GM12878 (cell line): ENCODE data around the gene SEMA3D. TPM values are rescaled to one million over a fixed set of nuclear protein-coding genes. Genes with fewer than 3 reads are reported as not detected.

Experiments
- ATAC-seq: fragments of 200-7000 bp; cut with Tn5 transposase; 3 replicates; pipeline ENCODE4 v1.9.1; 2020; ENCODE audit warnings: mild to moderate bottlenecking, moderate library complexity
- BruUV-seq: library from RNA; stranded (reverse); fragments of 400-500 nt; replicated peaks from 2 replicates; lab custom pipeline; 2021; lab: Mats Ljungman, UMichigan
- CTCF ChIA-PET: fragments of 300-600 bp; sonication (Branson Sonifier 250); formaldehyde crosslinking; extraction: SDS; loops from one replicate; lab custom pipeline; 2021; ENCODE audit warnings: inconsistent platforms; lab: Yijun Ruan, JAX
- POLR2A ChIA-PET: fragments of 350-600 bp; formaldehyde crosslinking; extraction: SDS; loops from one replicate; lab custom pipeline; 2021; ENCODE audit warnings: inconsistent platforms; lab: Charles Lee
- RAD21 ChIA-PET: fragments of 300-600 bp; sonication (Branson Sonifier 250); formaldehyde crosslinking; loops from one replicate; lab custom pipeline; 2023; ENCODE audit warnings: antibody characterized with exemption; ENCODE audit not compliant: unreplicated experiment; lab: Charles Lee
- SMC1A ChIA-PET: fragments of 300-600 bp; sonication (Branson Sonifier 250); formaldehyde crosslinking; loops from one replicate; lab custom pipeline; 2023; ENCODE audit not compliant: unreplicated experiment, uncharacterized antibody; lab: Charles Lee
- DNase-seq: peaks from one replicate; pipeline ENCODE4 v3.0.0-alpha.2; 2011; ENCODE audit warnings: low read depth, low spot score
- FAIRE-seq: peaks from 3 replicates; lab custom pipeline; 2011; peaks lifted over from hg19 to GRCh38; lab: Jason Lieb, UNC
- H2AFZ ChIP-seq: 2 replicates; pipeline ENCODE4 v1.6.0; 2011; ENCODE audit warnings: low read depth, low read length, control low read depth; ENCODE audit not compliant: control insufficient read depth
- H3K27ac ChIP-seq: 2 replicates; pipeline ENCODE4 v1.5.1; 2011; ENCODE audit warnings: control low read depth; ENCODE audit not compliant: control insufficient read depth, insufficient read depth
- H3K27me3 ChIP-seq, 2 experiments: replicated peaks in 1 of 2; 2 replicates each; pipeline versions ENCODE4 v1.6.0 to v1.6.1; 2011; ENCODE audit warnings: low read length in 1 of 2; ENCODE audit not compliant: control insufficient read depth in 2 of 2, insufficient read depth in 2 of 2
- H3K36me3 ChIP-seq, 2 experiments: 2 replicates each; pipeline ENCODE4 v1.5.1; 2011; ENCODE audit warnings: low read length in 1 of 2; ENCODE audit not compliant: control insufficient read depth in 2 of 2, insufficient read depth in 2 of 2
- H3K4me1 ChIP-seq: 2 replicates; pipeline ENCODE4 v1.6.1; 2011; ENCODE audit warnings: mild to moderate bottlenecking, low read length, moderate library complexity, mixed read lengths; ENCODE audit not compliant: control insufficient read depth, insufficient read depth
- H3K4me2 ChIP-seq: 2 replicates; pipeline ENCODE4 v1.6.0; 2011; ENCODE audit warnings: control low read depth; ENCODE audit not compliant: control insufficient read depth, insufficient read depth
- H3K4me3 ChIP-seq: fragments of 200-600 bp; sonication (generic); 2 replicates; pipeline ENCODE4 v1.5.1; 2016
- H3K79me2 ChIP-seq: 2 replicates; pipeline ENCODE4 v1.6.0; 2011; ENCODE audit warnings: low read length; ENCODE audit not compliant: control insufficient read depth, insufficient read depth
- H3K9ac ChIP-seq: 2 replicates; pipeline ENCODE4 v1.8.0; 2011; ENCODE audit warnings: low read length, control low read depth, mixed read lengths; ENCODE audit not compliant: control insufficient read depth, insufficient read depth
- H3K9me3 ChIP-seq: replicated peaks from 3 replicates; pipeline ENCODE4 v1.5.1; 2011; ENCODE audit warnings: mild to moderate bottlenecking, low read length; ENCODE audit not compliant: control insufficient read depth, insufficient read depth
- H4K20me1 ChIP-seq: 2 replicates; pipeline ENCODE4 v1.6.0; 2011; ENCODE audit not compliant: control insufficient read depth, insufficient read depth
- DPF2 ChIP-seq: fragments of 450-650 bp; IDR thresholded peaks from 2 replicates; pipeline ENCODE4 v1.6.1; 2017; ENCODE audit warnings: mild to moderate bottlenecking
- GATAD2B ChIP-seq: fragments of 450-650 bp; conservative IDR thresholded peaks from 2 replicates; pipeline ENCODE4 v1.6.1; 2017; ENCODE audit warnings: low read depth, mild to moderate bottlenecking, moderate library complexity
- HDAC6 ChIP-seq: fragments of 200-600 bp; sonication (generic); IDR thresholded peaks from one replicate; pipeline ENCODE4 v1.8.0; 2017; ENCODE audit warnings: antibody characterized with exemption; ENCODE audit not compliant: unreplicated experiment
- NFYB ChIP-seq: IDR thresholded peaks from 2 replicates; pipeline ENCODE4 v1.6.1; 2011; ENCODE audit warnings: low read depth, mild to moderate bottlenecking, low read length, improper control_type of control experiment, moderate library complexity; ENCODE audit not compliant: insufficient read depth
- POLR2AphosphoS5 ChIP-seq: IDR thresholded peaks from 2 replicates; pipeline ENCODE4 v1.6.1; 2011; ENCODE audit warnings: mild to moderate bottlenecking, low read length, inconsistent platforms
- SKIL ChIP-seq: fragments of 450-650 bp; IDR thresholded peaks from 2 replicates; pipeline ENCODE4 v1.6.1; 2017; ENCODE audit warnings: mild to moderate bottlenecking, low read depth, inconsistent platforms; ENCODE audit not compliant: poor library complexity, severe bottlenecking
- ZNF592 ChIP-seq: fragments of 450-650 bp; IDR thresholded peaks from 2 replicates; pipeline ENCODE4 v1.6.1; 2017; ENCODE audit warnings: mild to moderate bottlenecking, moderate library complexity
- WGBS: methylation state at CpG from one replicate; pipeline ENCODE4 v1.1.6; 2016; ENCODE audit warnings: low lambda C conversion rate; ENCODE audit not compliant: insufficient replicate concordance, insufficient coverage; ENCODE audit errors: missing lambda C conversion rate; 5-methylcytosine and 5-hydroxymethylcytosine counted together
- in situ Hi-C: fragments of 300-500 bp; cut with MboI; formaldehyde crosslinking; loops from 9 replicates; pipeline ENCODE4 v1.14.3; 2018; ENCODE audit warnings: mixed read lengths
- intact Hi-C: fragments of 100-400 bp; cut with micrococcal nuclease; formaldehyde crosslinking; loops from one replicate; pipeline ENCODE4 v1.14.2; 2022; ENCODE audit not compliant: unreplicated experiment
- polyA plus RNA-seq, 11 experiments: library from polyadenylated mRNA; depleted of rRNA in 4 of 11; unstranded in 6 of 11; stranded (reverse) in 5 of 11; fragments of >200 nt; fragmentation: Nextera tagmentation in 4 of 11; fragmentation: Illumina TruSeq in 1 of 11; extraction: Ambion mirVana in 4 of 11; extraction: Trizol in 1 of 11; gene quantifications; 1 replicate in 1 of 11; 2 replicates in 10 of 11; pipeline versions ENCODE4 v1.2.1 to v1.2.3, GENCODE V29; 2011 to 2016; ENCODE audit warnings: inconsistent platforms in 2 of 11, missing spikeins in 2 of 11, low read depth in 1 of 11
- total RNA-seq, 4 experiments: library from RNA; depleted of rRNA in 3 of 4; stranded (reverse); fragments of >200 nt in 3 of 4; fragmentation: Illumina TruSeq in 1 of 4; extraction: Trizol in 1 of 4; gene quantifications; 2 replicates each; pipeline versions ENCODE4 v1.2.1 to v1.2.3, GENCODE V29; 2013 to 2021

SEMA3D gene
- total and polyA plus RNA-seq, 10 of the 15 experiments (the other 5 are each of a cell fraction or from before 2014, with no cell fraction given), result 0.04 TPM; not detected in 9

DNA sequence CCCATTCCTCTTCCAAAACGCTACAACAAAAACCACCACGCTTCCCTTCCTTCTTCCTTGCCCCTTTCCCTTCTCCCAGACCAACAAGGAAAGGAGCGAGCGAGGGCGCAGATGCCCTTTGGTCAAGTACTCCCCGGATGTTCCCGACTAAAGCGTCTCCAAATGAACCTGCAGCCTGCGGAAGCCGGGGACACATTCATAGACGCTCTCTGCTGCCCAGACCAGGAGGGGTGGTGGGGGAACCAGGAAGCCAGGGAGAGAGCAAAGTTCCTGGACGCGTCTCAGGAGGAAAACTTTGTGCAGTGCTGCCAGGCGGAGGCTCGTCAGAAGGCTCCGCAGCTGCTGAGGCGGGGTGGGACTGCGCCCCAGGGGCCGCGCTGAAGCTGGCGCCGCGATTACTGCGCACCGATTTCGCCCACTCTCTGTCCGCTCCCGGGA, 754 bp downstream of the SEMA3D start:
- no peaks in the 10 kb centered on the region for H3K9me3 ChIP-seq
- POLR2A ChIA-PET, result no interaction called here
- H3K27me3 ChIP-seq, result peaks cover 12 to 25% of the 10 kb centered on the region in 2 experiments
- WGBS, result 32% methylated on average over 17 of the region's 28 CpGs
- H3K27ac ChIP-seq, result no peak overlapping the region
- H3K4me1 ChIP-seq, result no peaks in the 10 kb centered on the region
- intact Hi-C loops (loop anchor here (5.0 to 10.0 kb wide), 3 partner anchors 144 to 366 kb away; no protein-coding TSS in a partner anchor), in situ Hi-C loops (no loop called here)
- H2AFZ ChIP-seq, result no peak overlapping the region
- DNase-seq, result no peak
- no peaks in the 10 kb centered on the region for H3K79me2 ChIP-seq
- no TSS peak for BruUV-seq
- peak overlapping the region; percentile 22; the same call in 1 of the 2 replicates for H3K4me3 ChIP-seq
- TF ChIP-seq HDAC6 (peak; percentile 28), POLR2AphosphoS5 (no peak)
- no peaks in the 10 kb centered on the region for H3K36me3 ChIP-seq
- H4K20me1 ChIP-seq, result no peaks in the 10 kb centered on the region
- H3K4me2 ChIP-seq, result peak overlapping the region; percentile 42; the same call in 1 of the 2 replicates
- RAD21 ChIA-PET, result interaction anchor here (1.0 kb wide), 1 partner anchor 368 kb away, joined by 3 read pairs; no protein-coding TSS in a partner anchor
- no peak for FAIRE-seq
- CTCF ChIA-PET, result interaction anchor here (0.8 to 2.0 kb wide), 6 partner anchors 12 to 370 kb away, joined by 3 to 9 read pairs (median 3); no protein-coding TSS in a partner anchor
- peak; percentile 28 for ATAC-seq
- no peak overlapping the region for H3K9ac ChIP-seq
- SMC1A ChIA-PET, result no interaction called here

DNA sequence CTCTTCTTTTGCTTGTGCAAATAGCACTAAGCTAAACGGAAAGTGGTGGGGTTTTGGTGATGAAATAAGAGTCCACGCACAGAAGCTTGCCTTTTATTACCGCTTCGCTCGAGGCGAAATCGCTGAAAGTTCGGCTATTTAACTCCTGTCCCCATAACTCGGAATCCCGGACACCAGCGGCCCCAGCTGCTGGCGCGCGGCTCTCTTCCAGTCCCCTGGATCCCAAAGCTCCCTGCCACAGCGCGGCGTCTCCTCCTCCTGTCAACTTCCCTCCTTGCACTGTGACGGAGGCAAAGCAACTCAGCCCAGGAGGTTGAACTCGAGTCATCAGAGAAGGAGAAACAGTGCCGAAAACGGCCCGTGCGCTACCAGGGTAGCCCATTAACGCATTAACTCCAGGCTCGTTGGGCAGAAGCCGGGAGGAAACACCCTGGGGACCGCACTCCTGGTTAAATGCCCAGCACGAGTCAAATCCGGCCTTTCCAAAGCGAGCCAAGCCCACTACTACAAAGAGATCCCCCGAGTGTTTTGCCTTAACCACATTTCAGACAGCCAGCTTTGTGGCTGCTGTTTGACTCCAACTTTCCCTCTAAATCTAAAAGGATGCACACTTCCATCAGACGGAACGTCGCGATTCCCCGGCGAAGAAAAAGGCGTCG, 1.3 kb downstream of the SEMA3D start:
- SMC1A ChIA-PET, result no interaction called here
- no peaks in the 10 kb centered on the region for H3K9me3 ChIP-seq
- RAD21 ChIA-PET, result interaction anchor here (0.6 kb wide), 1 partner anchor 1648 kb away, joined by 3 read pairs; no protein-coding TSS in a partner anchor
- no peak for ATAC-seq
- no peaks in the 10 kb centered on the region for H3K36me3 ChIP-seq
- 35% methylated on average over 39 of the region's 39 CpGs for WGBS
- CTCF ChIA-PET, result interaction anchor here (1.1 to 2.0 kb wide), 3 partner anchors 12 to 358 kb away, joined by 3 to 9 read pairs (median 3); no protein-coding TSS in a partner anchor
- no peak for DNase-seq
- in situ Hi-C loops (no loop called here), intact Hi-C loops (loop anchor here (5.0 to 10.0 kb wide), 3 partner anchors 143 to 367 kb away; no protein-coding TSS in a partner anchor)
- H3K4me3 ChIP-seq, result no peak overlapping the region
- H3K9ac ChIP-seq, result no peak overlapping the region
- H3K27me3 ChIP-seq, result peaks cover 12 to 25% of the 10 kb centered on the region in 2 experiments
- no peak overlapping the region for H2AFZ ChIP-seq
- TF ChIP-seq ZNF592, result no peak
- TF ChIP-seq DPF2, result no peak
- no peak for TF ChIP-seq NFYB
- TF ChIP-seq SKIL, result no peak
- TF ChIP-seq GATAD2B, result no peak
- no peak for FAIRE-seq
- H4K20me1 ChIP-seq, result no peaks in the 10 kb centered on the region
- no peaks in the 10 kb centered on the region for H3K79me2 ChIP-seq
- H3K4me2 ChIP-seq, result no peak overlapping the region
- POLR2A ChIA-PET, result no interaction called here
- H3K27ac ChIP-seq, result no peak overlapping the region
- H3K4me1 ChIP-seq, result no peaks in the 10 kb centered on the region
- BruUV-seq, result no TSS peak
